NCI-H2227 treated with DMSO at 0.1 percent for 48 hours (cell line): Measurements from ENCODE around the gene MAPKAP1.

Source experiments
- DNase-seq: peaks from one replicate; lab custom pipeline; 2025; lab: John Stamatoyannopoulos, UW

MAPKAP1 gene

DNA sequence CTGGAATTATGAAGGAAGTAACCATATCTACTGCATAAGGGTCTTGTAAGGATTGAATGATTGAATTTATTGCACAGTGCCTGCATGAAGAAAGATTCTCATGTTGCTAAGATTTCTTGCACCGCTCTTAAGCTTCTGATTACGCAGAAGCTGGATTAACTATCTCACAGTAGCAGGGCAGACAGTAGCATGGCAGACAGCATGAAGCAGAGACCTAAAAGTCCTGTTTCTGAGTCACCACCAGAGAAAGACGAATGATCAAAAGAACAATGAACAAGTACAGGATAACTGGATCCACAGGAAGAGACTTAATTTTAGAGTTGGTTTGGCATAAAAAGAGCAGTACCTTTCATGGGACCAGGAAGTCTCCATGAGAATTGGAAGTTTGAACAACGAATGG, 142.4 kb downstream of the MAPKAP1 start:
- DNase-seq: no peak

DNA sequence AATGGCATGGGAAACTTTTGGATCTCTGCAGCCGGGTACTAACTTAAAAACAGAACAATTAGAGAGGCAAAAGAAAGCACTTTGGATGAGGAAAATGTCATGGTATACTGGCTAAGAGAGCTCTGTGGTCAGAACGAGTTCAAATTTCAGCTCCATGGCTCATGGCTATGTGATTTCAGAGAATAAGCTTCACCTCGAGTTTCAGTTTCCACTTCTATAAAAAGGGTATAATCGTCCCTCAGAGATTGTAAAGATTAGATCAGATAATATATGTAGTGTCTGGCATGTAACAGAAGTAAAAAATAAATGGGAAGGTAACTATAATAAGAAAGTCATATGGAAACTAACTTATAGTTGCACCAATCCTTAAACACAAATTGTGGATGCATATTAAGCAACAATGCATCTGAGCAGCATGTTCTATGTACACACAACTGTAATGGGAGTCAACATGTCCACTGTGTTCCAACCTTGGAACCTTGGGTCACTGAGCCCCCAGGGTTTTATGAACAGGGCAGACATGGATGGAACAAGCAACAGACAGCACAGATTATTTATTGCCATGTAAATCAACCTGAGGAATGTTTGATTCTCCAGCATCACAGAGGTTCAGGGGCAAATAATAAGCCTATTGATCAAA, 145.4 kb downstream of the MAPKAP1 start:
- no peak for DNase-seq

DNA sequence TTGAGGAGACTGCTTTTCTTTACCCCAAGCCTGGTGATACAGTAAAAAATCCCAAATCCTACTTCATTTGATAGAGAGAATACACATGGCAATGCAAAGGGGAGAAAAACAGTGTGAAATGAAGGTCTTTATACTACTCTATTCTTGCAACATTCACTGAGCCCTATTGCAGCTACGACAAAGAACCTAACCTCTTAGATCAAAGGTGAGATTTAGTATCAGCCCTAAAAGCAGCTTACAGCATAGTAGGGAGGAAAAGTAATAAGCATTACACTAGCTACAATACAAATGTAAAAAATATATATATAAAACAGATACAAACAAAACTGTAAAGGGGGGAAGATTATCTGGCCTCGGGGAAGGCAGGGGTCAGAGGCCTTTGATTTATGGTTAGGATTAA, 147.1 kb downstream of the MAPKAP1 start:
- no peak for DNase-seq

- no peak for DNase-seq
Observed at GRCh38 chr9:125559194-125559593, 147.8 kb downstream of the MAPKAP1 start.

- peak; percentile 37 for DNase-seq
Observed at GRCh38 chr9:125558453-125559092, 148.4 kb downstream of the MAPKAP1 start.

- DNase-seq: no peak
Observed at GRCh38 chr9:125556046-125556721, 150.8 kb downstream of the MAPKAP1 start.

GRCh38 chr9:125554726-125555125, 152.3 kb downstream of the MAPKAP1 start:
- DNase-seq: no peak

GRCh38 chr9:125551781-125552180, 155.2 kb downstream of the MAPKAP1 start:
- no peak for DNase-seq

- DNase-seq: no peak
Observed at GRCh38 chr9:125549891-125550885, 156.8 kb downstream of the MAPKAP1 start.

DNA sequence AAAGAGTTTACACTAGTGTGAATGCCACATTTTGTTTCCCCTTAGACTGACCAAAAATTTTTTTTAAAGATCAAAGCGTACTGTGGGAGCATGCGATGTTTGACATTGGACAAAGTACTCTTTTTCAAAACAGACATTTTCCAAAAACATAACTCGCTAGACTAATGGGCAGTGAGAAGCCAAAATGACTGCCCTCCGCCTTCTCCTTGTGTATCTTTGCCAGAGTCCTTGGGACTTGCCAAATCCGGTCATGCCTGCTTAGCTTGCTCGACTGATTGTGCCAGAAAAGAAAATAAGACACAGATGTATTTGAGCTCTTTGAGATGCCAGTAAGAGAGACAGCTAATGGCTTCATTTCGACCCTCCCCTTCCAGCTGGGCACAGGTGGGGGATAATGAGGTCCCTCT, 157.5 kb downstream of the MAPKAP1 start:
- no peak for DNase-seq

DNA sequence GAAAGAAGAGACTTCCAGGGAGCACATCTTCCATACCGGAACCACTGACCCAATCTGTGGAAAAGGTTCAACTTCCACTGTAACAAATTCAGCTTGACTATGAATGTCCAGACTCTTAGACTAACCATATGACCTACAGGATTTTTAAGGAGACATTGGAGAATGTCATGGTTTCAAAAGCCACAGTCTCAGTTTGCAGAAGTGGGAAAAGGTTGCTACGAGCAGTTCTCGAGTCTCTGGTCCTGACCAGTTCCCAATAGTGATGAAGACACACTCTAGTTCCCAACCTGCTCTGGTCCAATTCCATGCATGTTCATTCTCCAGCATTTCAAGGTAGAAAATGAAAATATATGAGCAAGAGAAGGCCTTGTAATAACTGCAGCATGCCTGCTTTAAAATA, 158.0 kb downstream of the MAPKAP1 start:
- DNase-seq: no peak

DNA sequence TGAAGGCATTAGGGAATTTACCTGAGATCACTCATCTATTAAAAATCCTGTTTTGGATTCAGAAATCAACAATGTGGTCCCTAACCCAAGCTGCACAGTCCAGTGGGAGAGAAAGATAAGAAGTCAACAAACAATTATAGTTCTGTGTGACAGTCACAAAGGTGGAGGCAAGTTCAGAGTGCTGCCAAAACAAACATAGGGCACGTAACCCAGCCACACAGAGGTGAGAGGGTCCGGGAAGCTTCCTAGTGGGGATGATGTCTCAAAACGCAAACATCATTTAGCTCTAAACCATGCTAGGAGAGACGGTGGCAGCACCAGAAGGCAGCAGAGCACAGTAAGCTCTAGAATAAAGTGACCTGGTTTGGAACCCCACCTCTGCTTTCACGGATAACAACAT, 158.9 kb downstream of the MAPKAP1 start:
- no peak for DNase-seq

DNA sequence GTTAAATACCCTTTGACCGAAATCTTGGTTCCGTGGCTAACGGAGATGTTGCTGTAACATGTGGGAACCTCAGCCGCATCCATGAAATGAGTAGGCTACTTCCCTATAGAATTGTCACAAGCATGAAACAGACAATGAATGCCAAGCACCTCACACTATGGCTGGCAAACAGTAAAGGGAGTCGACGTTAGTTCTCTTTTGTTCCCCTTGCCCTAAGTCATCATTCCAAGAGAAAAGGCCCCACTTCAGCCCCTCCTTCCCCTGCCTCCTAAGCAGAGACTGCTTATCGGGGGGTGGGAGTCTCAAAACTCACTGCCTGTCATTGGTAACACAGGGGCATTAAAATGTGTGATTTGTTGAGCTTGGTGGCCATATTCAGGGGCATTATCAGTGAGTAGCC, 159.6 kb downstream of the MAPKAP1 start:
- DNase-seq: no peak

DNA sequence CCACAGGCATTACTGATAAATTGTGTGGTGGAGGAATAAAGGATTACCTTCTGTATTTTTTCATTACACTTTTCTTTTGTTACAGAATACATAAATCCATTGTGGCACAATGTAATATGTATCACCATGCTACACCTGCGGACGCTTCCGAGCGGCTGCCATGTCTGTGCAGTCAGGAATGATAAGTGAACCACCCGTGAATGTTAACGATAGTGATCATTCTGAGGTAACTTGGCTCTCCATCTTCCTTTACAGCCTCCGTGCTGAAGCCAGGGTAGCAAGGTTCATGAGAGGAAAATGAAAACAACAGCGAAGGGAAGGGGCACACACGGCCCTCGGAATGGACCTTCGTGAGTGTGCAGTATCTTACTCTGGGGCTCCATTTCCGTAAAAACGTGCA, 161.2 kb downstream of the MAPKAP1 start:
- DNase-seq: no peak

DNA sequence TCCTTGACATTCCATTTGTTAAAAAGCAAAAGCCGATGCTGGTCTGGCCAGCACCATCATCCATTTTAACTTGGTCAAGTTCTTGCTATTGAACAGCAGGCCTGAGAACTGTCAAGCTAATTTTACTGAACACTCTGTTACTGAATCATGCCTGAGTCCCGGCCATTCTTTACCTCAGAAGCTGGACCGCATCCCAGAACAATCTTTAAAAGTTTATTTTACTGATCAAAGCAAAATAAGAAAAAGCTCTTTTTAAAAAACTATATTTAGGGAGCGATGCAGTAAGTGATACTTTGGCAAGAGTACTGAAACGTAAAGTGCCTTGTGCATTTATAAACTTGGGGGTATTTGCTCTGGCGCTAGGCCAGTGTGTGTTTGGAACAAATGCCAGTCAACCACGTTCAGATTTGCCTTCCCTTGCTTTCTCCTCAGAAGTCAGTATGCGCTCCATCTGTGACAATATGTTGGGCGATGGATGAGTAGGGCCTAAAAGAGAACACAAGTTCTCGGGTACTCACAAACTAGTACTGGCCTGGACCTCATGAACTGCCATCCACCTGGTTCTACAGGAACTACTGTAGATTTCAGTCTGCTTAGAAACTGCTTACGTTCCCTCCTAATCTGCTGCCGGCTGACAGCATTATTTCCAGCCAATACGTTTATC, 161.9 kb downstream of the MAPKAP1 start:
- no peak for DNase-seq

DNA sequence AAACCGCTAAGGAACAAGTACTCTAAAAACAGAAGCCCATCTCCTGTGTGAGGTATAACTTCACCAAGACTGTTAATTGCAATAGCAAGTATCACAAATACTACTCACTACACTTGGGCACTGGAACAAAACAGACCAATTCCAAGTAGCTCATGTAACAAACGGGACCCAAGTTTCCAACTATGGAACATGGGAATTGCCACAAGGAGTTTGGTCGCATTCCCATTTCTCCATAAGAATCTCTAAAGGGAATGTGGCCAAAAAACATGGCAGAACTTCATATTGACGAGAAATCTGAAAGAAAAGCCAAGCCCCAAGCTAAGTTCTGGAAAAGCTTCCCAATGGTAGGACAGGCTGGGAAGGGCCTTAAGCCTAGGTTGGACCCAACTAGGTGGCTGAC, 162.5 kb downstream of the MAPKAP1 start:
- no peak for DNase-seq

DNA sequence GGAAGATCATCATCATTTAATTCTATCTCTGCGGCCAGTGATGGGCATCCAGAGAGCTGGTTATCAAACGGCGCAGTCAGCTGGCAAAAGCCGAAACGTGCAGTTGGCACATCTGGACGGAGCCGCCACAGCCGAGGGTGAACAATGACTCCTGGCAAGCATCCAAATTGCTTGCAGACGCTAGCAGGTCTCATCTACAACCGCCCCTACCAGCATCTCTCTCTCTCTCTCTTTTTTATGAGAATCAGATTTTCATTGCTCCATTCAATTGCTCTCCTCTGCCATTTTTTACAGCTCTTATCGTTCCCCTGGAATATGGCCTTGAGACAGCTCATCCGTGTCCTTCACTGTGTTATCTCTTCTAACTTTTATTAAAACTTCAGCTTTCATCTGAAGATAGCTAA, 165.2 kb downstream of the MAPKAP1 start:
- DNase-seq: peak; percentile 68

- no peak for DNase-seq
Observed at GRCh38 chr9:125540497-125540896, 166.5 kb downstream of the MAPKAP1 start.

- DNase-seq: no peak
Observed at GRCh38 chr9:125538092-125538473, 168.9 kb downstream of the MAPKAP1 start.

- no peak for DNase-seq
Observed at GRCh38 chr9:125537442-125538091, 169.4 kb downstream of the MAPKAP1 start.

GRCh38 chr9:125536776-125537175, 170.2 kb downstream of the MAPKAP1 start:
- DNase-seq: peak; percentile 8
